HEK293 (cell line): ENCODE measurements around the gene GOSR2.

ENCODE experiments used
- CTCF ChIA-PET: fragments of 350-600 bp; formaldehyde crosslinking; extraction: SDS; loops from one replicate; lab custom pipeline; 2021; ENCODE audit warnings: antibody characterized with exemption; lab: Yijun Ruan, JAX
- POLR2A ChIA-PET: fragments of 300-600 bp; formaldehyde crosslinking; extraction: SDS; loops from one replicate; lab custom pipeline; 2020; ENCODE audit warnings: antibody characterized with exemption, inconsistent platforms; lab: Yijun Ruan, JAX
- H3K27ac ChIP-seq: fragments of 200-500 bp; sonication (Bioruptor generic); 2 replicates; pipeline ENCODE4 v1.5.1; 2014; ENCODE audit warnings: low read depth, low read length, control low read depth, inconsistent platforms; ENCODE audit errors: extremely low read depth
- H3K36me3 ChIP-seq, 2 experiments: fragments of 200-500 bp in 1 of 2; sonication (Bioruptor generic) in 1 of 2; 1 replicate in 1 of 2; 2 replicates in 1 of 2; pipeline ENCODE4 v1.5.1; 2014 to 2017; ENCODE audit warnings: inconsistent platforms in 2 of 2, low read length in 2 of 2; ENCODE audit not compliant: control insufficient read depth in 2 of 2, insufficient read depth in 1 of 2
- H3K4me1 ChIP-seq: fragments of 200-500 bp; sonication (Bioruptor generic); 2 replicates; pipeline ENCODE4 v1.5.1; 2014; ENCODE audit warnings: mild to moderate bottlenecking, low read length, inconsistent platforms; ENCODE audit not compliant: control insufficient read depth, insufficient read depth
- H3K4me3 ChIP-seq: 2 replicates; pipeline ENCODE4 v1.5.1; 2011; ENCODE audit warnings: low read depth, mild to moderate bottlenecking, control low read depth, low read length, moderate library complexity
- H3K9me3 ChIP-seq: fragments of 200-500 bp; sonication (Bioruptor generic); 2 replicates; pipeline ENCODE4 v1.5.1; 2014; ENCODE audit warnings: low read depth, low read length, inconsistent platforms; ENCODE audit not compliant: control insufficient read depth, insufficient read depth
- ZNF174 ChIP-seq: fragments of 450-650 bp; formaldehyde crosslinking; IDR thresholded peaks from 2 replicates; pipeline ENCODE4 v1.5.0; 2017; ENCODE audit warnings: missing biosample characterization, mild to moderate bottlenecking, missing genetic modification characterization
- ZNF248 ChIP-seq: fragments of 450-650 bp; formaldehyde crosslinking; IDR thresholded peaks from 2 replicates; pipeline ENCODE4 v1.5.1; 2017; ENCODE audit warnings: missing biosample characterization, missing genetic modification characterization
- ZNF350 ChIP-seq: fragments of 450-650 bp; formaldehyde crosslinking; IDR thresholded peaks from 2 replicates; pipeline ENCODE4 v1.5.0; 2017; ENCODE audit warnings: missing biosample characterization, mild to moderate bottlenecking, missing genetic modification characterization
- ZNF449 ChIP-seq: fragments of 450-650 bp; formaldehyde crosslinking; IDR thresholded peaks from 2 replicates; pipeline ENCODE4 v1.5.1; 2017; ENCODE audit warnings: missing biosample characterization, mild to moderate bottlenecking, missing genetic modification characterization, moderate library complexity
- ZNF529 ChIP-seq: fragments of 450-650 bp; formaldehyde crosslinking; IDR thresholded peaks from 2 replicates; pipeline ENCODE4 v1.5.1; 2017; ENCODE audit warnings: missing genetic modification characterization, missing biosample characterization; ENCODE audit not compliant: insufficient replicate concordance
- ZNF561 ChIP-seq: fragments of 450-650 bp; IDR thresholded peaks from 2 replicates; pipeline ENCODE4 v1.5.1; 2018; ENCODE audit warnings: missing biosample characterization, missing genetic modification characterization, borderline replicate concordance
- ZNF654 ChIP-seq: fragments of 450-650 bp; formaldehyde crosslinking; IDR thresholded peaks from 2 replicates; pipeline ENCODE4 v1.5.1; 2016; ENCODE audit warnings: low read depth, missing biosample characterization, missing genetic modification characterization
- ZNF701 ChIP-seq: fragments of 450-650 bp; formaldehyde crosslinking; IDR thresholded peaks from 2 replicates; pipeline ENCODE4 v1.5.1; 2016; ENCODE audit warnings: missing biosample characterization, missing genetic modification characterization
- ZNF830 ChIP-seq: fragments of 450-650 bp; IDR thresholded peaks from 2 replicates; pipeline ENCODE4 v1.5.0; 2018; ENCODE audit warnings: missing biosample characterization, missing genetic modification characterization, low read depth, mild to moderate bottlenecking, moderate library complexity
- ZSCAN5A ChIP-seq: fragments of 450-650 bp; formaldehyde crosslinking; IDR thresholded peaks from 2 replicates; pipeline ENCODE4 v1.5.1; 2016; ENCODE audit warnings: missing biosample characterization, missing genetic modification characterization
- TF ChIP-seq, protein P1 (sequence below): fragments of 450-650 bp; formaldehyde crosslinking; IDR thresholded peaks from 2 replicates; pipeline ENCODE4 v1.5.1; 2016; ENCODE audit warnings: missing biosample characterization, missing genetic modification characterization
- TF ChIP-seq, protein P2 (sequence below): fragments of 450-650 bp; formaldehyde crosslinking; conservative IDR thresholded peaks from 2 replicates; pipeline ENCODE4 v1.5.1; 2016; ENCODE audit warnings: low read depth, missing biosample characterization, missing genetic modification characterization
- TF ChIP-seq, protein P3 (sequence below): fragments of 450-650 bp; formaldehyde crosslinking; IDR thresholded peaks from 2 replicates; pipeline ENCODE4 v1.5.1; 2017; ENCODE audit warnings: missing biosample characterization, missing genetic modification characterization

Gene GOSR2

GRCh38 chr17:46892192-46892703 is 30.7 kb upstream of the GOSR2 start (continued):
- no peak for TF ChIP-seq ZNF350 (tag by site-specific recombination)
- no peak for TF ChIP-seq ZNF449
- no peak for TF ChIP-seq ZSCAN5A (tag by site-specific recombination)
- no peak for TF ChIP-seq ZNF174 (tag by site-specific recombination)
- TF ChIP-seq, all 188 proteins: peak for 0

DNA sequence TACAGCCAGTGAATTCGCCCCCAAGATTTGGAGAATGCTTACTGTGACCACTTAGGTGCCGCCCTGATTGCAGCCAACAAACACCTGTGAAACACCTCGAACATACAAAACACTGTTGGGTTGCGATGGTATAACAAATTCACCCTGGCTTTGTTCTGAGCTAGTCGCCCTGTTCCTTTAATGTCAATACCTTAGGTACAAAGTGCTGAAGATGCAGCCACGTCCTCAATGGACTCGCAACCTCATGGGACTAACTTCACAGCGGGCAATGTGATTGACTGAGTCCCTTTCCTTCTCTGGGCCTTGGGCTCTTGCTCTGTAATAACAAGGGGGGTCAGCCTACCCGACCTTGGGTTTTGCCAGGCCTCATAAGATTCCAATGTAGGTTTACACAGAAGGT is 28.9 kb upstream of the GOSR2 start:
- ChIA-PET CTCF (interaction anchor here (0.6 to 1.1 kb wide), 3 partner anchors 9 to 13 kb away, joined by 3 to 4 read pairs (median 3); no protein-coding TSS in a partner anchor), POLR2A (no interaction called here)
- Histone ChIP-seq H3K27ac (no peak overlapping the region), H3K9me3 (no peaks in the 10 kb centered on the region), H3K36me3 (no peaks in the 10 kb centered on the region), H3K4me1 (no peaks in the 10 kb centered on the region), H3K4me3 (no peak overlapping the region)
- no peak for TF ChIP-seq ZNF654 (tag by site-specific recombination)
- TF ChIP-seq, protein P1, sequence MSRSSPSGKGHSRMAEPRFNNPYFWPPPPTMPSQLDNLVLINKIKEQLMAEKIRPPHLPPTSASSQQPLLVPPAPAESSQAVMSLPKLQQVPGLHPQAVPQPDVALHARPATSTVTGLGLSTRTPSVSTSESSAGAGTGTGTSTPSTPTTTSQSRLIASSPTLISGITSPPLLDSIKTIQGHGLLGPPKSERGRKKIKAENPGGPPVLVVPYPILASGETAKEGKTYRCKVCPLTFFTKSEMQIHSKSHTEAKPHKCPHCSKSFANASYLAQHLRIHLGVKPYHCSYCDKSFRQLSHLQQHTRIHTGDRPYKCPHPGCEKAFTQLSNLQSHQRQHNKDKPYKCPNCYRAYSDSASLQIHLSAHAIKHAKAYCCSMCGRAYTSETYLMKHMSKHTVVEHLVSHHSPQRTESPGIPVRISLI (tag by site-specific recombination) = no peak
- TF ChIP-seq ZNF830 (tag by site-specific recombination) = no peak
- no peak for TF ChIP-seq ZNF248 (tag by site-specific recombination)
- TF ChIP-seq, protein P2, sequence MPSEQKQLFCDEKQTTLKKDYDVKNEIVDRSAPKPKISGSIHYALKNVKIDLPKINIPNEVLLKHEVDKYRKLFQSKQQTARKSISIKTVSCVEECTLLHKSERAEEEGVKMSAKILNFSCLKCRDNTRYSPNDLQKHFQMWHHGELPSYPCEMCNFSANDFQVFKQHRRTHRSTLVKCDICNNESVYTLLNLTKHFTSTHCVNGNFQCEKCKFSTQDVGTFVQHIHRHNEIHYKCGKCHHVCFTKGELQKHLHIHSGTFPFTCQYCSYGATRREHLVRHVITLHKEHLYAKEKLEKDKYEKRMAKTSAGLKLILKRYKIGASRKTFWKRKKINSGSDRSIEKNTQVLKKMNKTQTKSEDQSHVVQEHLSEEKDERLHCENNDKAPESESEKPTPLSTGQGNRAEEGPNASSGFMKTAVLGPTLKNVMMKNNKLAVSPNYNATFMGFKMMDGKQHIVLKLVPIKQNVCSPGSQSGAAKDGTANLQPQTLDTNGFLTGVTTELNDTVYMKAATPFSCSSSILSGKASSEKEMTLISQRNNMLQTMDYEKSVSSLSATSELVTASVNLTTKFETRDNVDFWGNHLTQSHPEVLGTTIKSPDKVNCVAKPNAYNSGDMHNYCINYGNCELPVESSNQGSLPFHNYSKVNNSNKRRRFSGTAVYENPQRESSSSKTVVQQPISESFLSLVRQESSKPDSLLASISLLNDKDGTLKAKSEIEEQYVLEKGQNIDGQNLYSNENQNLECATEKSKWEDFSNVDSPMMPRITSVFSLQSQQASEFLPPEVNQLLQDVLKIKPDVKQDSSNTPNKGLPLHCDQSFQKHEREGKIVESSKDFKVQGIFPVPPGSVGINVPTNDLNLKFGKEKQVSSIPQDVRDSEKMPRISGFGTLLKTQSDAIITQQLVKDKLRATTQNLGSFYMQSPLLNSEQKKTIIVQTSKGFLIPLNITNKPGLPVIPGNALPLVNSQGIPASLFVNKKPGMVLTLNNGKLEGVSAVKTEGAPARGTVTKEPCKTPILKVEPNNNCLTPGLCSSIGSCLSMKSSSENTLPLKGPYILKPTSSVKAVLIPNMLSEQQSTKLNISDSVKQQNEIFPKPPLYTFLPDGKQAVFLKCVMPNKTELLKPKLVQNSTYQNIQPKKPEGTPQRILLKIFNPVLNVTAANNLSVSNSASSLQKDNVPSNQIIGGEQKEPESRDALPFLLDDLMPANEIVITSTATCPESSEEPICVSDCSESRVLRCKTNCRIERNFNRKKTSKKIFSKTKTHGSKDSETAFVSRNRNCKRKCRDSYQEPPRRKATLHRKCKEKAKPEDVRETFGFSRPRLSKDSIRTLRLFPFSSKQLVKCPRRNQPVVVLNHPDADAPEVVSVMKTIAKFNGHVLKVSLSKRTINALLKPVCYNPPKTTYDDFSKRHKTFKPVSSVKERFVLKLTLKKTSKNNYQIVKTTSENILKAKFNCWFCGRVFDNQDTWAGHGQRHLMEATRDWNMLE (tag by site-specific recombination) = no peak
- no peak for TF ChIP-seq ZNF529 (tag by site-specific recombination)
- no peak for TF ChIP-seq ZNF561 (tag by site-specific recombination)
- TF ChIP-seq, protein P3, sequence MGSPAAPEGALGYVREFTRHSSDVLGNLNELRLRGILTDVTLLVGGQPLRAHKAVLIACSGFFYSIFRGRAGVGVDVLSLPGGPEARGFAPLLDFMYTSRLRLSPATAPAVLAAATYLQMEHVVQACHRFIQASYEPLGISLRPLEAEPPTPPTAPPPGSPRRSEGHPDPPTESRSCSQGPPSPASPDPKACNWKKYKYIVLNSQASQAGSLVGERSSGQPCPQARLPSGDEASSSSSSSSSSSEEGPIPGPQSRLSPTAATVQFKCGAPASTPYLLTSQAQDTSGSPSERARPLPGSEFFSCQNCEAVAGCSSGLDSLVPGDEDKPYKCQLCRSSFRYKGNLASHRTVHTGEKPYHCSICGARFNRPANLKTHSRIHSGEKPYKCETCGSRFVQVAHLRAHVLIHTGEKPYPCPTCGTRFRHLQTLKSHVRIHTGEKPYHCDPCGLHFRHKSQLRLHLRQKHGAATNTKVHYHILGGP (tag by site-specific recombination) = no peak
- TF ChIP-seq ZNF701 (tag by site-specific recombination) = no peak
